IPS-18a (cell line): ENCODE data around the gene PPP4R1.
"Not testable (repeated sequence)": the region's sequence is repeated elsewhere in the genome, so short reads cannot be mapped to it uniquely, and the experiment has no call there.

Experiments
- H3K27ac ChIP-seq: one replicate; pipeline ENCODE4 v1.5.1; 2013; ENCODE audit warnings: low read length
- H3K27me3 ChIP-seq: one replicate; pipeline ENCODE4 v1.6.1; 2013; ENCODE audit warnings: mild to moderate bottlenecking, low read length; ENCODE audit not compliant: control insufficient read depth, insufficient read depth
- H3K36me3 ChIP-seq: one replicate; pipeline ENCODE4 v1.6.1; 2013; ENCODE audit warnings: low read depth, low read length; ENCODE audit not compliant: control insufficient read depth
- H3K4me1 ChIP-seq: one replicate; pipeline ENCODE4 v1.6.1; 2013; ENCODE audit warnings: low read depth, low read length; ENCODE audit not compliant: control insufficient read depth
- H3K4me3 ChIP-seq: one replicate; pipeline ENCODE4 v1.5.1; 2013; ENCODE audit warnings: low read length
- H3K9ac ChIP-seq: one replicate; pipeline ENCODE4 v1.6.1; 2013; ENCODE audit warnings: mild to moderate bottlenecking, low read length, moderate library complexity
- H3K9me3 ChIP-seq: one replicate; pipeline ENCODE4 v1.6.1; 2013; ENCODE audit warnings: low read depth, low read length; ENCODE audit not compliant: control insufficient read depth

Gene PPP4R1

DNA sequence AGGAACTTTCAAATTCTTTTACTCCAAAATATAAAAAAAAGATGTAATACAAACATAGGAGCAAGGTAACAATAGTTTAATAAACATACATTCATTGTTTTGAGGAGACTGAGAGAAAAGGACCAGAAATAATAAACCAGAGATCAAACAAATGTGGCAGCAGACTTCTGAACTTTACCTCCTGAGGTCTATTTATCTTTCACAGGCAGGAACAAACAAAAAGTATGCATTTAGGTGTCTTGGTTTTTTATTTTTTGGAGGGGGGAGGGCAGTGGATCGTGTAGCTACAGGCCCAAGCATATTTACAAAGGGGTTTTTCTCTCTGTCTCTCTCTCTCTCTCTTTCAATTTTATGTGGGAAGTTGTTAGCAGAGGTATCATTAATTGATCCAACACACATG is 5.6 kb downstream of the PPP4R1 start:
- no peak overlapping the region for H3K4me3 ChIP-seq
- H3K9ac ChIP-seq, result no peak overlapping the region
- peaks cover 3% of the 10 kb centered on the region for H3K4me1 ChIP-seq
- peaks cover 8% of the 10 kb centered on the region for H3K36me3 ChIP-seq
- H3K27me3 ChIP-seq, result no peaks in the 10 kb centered on the region
- no peaks in the 10 kb centered on the region for H3K9me3 ChIP-seq
- no peak overlapping the region for H3K27ac ChIP-seq

DNA sequence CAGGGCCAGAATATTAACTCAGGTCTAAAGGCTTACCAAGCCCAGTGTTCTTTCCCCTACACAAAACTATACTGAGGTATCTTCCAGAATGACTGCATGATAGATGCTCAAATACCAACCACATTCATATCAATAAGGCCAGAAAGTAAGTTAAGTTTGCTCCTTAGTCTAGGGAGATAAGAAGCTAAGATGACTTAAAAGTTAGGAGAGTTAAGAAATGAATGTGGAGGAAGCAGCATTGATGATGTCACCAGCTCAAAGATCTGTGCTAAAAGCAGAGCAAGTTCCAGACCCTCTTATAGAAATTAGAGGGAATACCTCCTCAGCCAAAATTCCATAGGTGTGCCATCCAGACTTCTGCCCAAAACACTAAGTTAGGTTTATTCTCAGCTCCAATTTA is 6.1 kb downstream of the PPP4R1 start:
- H3K4me3 ChIP-seq, result no peak overlapping the region
- H3K36me3 ChIP-seq, result peaks cover 8% of the 10 kb centered on the region
- no peak overlapping the region for H3K27ac ChIP-seq
- no peak overlapping the region for H3K9ac ChIP-seq
- no peaks in the 10 kb centered on the region for H3K9me3 ChIP-seq
- no peaks in the 10 kb centered on the region for H3K27me3 ChIP-seq
- H3K4me1 ChIP-seq, result peaks cover 3% of the 10 kb centered on the region

DNA sequence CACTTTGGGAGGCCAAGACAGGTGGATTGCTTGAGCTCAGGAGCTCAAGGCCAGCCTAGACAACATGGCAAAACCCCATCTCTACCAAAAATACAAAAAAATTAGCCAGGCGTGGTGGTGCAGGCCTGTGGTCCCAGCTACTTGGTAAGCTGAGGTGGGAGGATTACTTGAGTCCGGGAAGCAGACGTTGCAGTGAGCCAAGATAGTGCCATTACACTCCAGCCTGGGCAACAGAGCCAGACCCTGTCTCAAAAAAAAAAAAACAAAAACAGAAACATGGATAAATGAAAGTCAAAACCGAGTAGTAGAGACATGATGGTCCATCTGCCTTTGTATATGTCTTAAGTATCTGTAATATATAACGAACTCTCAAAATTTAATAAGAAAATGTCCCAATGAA is 7.2 kb downstream of the PPP4R1 start:
- not testable (repeated sequence) for H3K36me3 ChIP-seq, H3K4me1 ChIP-seq, H3K9ac ChIP-seq, H3K27me3 ChIP-seq, H3K9me3 ChIP-seq, H3K27ac ChIP-seq, H3K4me3 ChIP-seq

DNA sequence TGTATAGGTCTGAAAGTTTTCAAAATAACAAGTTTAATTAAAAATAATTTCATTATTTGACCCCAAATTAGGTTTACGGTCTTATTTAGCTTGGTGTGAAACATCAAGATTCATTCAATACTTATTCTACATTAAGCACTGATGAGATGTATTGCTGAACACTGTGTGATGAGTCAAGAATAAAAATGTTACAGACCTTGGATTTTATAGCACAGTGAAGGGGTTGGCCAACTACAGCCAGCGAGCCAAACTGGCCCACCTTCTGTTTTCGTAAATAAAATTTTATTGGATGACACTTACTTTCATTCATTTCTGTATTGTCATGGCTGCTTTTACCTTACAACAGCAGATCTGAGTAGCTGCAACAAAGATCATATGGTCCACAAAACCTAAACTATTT is 8.3 kb downstream of the PPP4R1 start:
- Histone ChIP-seq H3K9ac (no peak overlapping the region), H3K9me3 (no peaks in the 10 kb centered on the region), H3K27me3 (no peaks in the 10 kb centered on the region), H3K4me3 (no peak overlapping the region), H3K36me3 (peaks cover 3% of the 10 kb centered on the region), H3K27ac (no peak overlapping the region), H3K4me1 (peaks cover 3% of the 10 kb centered on the region)

DNA sequence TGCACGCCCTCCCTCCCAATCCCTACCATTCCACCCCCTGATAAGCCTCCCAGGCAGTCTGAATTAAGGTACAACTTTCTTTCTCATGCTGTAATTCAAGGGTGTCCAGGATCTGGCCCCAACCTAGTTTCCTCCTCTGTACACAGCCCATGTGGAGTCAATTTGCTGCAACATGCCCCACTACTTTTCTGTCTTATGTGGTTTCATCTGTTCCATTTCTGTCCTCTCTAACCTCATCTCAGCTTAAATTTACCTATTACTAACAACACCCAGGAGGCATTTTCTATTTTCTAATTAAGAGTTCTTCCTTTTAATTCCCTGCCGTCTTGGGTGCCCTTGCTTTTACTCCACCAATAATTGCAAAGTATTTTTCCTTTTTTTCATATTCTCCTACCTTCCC is 10.0 kb downstream of the PPP4R1 start:
- peaks cover 1% of the 10 kb centered on the region for H3K4me1 ChIP-seq
- no peaks in the 10 kb centered on the region for H3K9me3 ChIP-seq
- H3K36me3 ChIP-seq, result no peaks in the 10 kb centered on the region
- H3K4me3 ChIP-seq, result no peak overlapping the region
- H3K27ac ChIP-seq, result no peak overlapping the region
- H3K27me3 ChIP-seq, result no peaks in the 10 kb centered on the region
- H3K9ac ChIP-seq, result no peak overlapping the region

DNA sequence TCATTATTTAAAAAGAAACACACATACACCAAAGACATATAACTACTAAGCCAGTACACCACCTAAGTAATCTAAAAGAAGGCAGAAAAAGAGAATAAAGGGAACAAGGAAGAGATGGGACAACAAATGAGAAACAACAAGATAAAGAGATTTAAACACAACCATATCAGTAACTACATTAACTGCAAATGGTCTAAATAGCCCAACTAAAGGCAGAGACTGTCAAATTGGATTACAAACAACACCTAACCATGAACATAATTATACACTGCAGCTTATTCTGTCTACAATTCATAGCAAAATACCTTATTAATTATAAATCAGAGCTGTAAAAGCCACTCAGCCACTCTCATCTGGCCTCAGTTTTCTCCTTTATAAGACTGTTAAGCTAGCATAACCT is 15.0 kb downstream of the PPP4R1 start:
- Histone ChIP-seq H3K4me3 (no peak overlapping the region), H3K36me3 (peaks cover 4% of the 10 kb centered on the region), H3K27ac (no peak overlapping the region), H3K9me3 (no peaks in the 10 kb centered on the region), H3K4me1 (no peaks in the 10 kb centered on the region), H3K27me3 (no peaks in the 10 kb centered on the region), H3K9ac (no peak overlapping the region)

DNA sequence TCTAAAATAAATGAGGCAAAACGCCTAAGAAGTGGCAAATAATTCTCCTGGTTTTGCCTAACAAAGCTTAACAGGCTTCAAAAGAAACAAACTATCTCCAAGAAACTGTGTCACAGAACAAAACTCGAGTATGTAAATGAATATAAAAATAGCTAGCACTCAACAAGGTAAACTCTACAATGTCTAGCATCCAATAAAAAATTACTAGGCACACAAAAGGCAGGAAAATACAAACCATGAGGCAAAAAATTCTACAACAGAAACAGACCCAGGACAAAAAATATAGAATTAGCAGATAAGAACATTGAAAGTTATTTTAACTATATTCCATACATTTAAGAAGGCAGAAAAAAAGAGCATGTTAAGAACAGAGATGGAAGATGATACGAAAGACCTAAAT is 16.8 kb downstream of the PPP4R1 start:
- H3K36me3 ChIP-seq, result peaks cover 5% of the 10 kb centered on the region
- no peaks in the 10 kb centered on the region for H3K4me1 ChIP-seq
- H3K27ac ChIP-seq, result no peak overlapping the region
- no peak overlapping the region for H3K9ac ChIP-seq
- no peaks in the 10 kb centered on the region for H3K9me3 ChIP-seq
- H3K27me3 ChIP-seq, result no peaks in the 10 kb centered on the region
- no peak overlapping the region for H3K4me3 ChIP-seq

DNA sequence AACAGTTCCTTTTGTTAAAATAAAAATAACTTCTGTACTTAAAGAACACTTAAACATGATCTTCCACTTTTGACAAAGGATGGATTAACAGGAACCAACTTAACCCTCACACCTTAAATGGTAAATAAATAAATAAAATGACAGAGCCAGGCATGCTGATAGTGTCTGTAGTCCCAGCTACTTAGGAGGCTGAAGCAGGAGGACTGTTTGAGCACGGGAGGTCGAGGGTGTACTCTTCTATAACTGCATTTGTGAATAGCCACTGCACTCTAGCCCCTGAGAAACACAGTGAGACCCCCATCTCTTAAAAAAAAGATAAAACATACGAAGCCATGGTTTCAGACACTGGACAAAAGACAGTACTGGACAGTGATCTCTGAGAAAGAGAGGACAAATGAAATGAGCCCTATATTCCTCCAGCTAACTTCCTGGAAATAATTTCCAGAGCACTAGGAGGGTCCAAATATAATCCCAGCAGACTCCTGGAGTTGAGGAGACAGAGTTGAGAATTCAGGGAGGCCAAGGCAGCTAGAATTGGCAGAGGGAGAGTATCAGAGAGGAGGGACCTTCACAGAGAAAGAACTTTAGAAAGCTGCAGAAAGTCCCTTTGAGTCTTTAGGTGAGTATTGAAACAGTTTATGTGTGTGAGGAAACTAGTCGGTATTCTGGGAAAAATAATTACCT is 17.4 kb downstream of the PPP4R1 start:
- H3K27me3 ChIP-seq, result no peaks in the 10 kb centered on the region
- no peak overlapping the region for H3K9ac ChIP-seq
- H3K9me3 ChIP-seq, result no peaks in the 10 kb centered on the region
- no peak overlapping the region for H3K4me3 ChIP-seq
- H3K36me3 ChIP-seq, result peaks cover 7% of the 10 kb centered on the region
- no peaks in the 10 kb centered on the region for H3K4me1 ChIP-seq
- H3K27ac ChIP-seq, result no peak overlapping the region

DNA sequence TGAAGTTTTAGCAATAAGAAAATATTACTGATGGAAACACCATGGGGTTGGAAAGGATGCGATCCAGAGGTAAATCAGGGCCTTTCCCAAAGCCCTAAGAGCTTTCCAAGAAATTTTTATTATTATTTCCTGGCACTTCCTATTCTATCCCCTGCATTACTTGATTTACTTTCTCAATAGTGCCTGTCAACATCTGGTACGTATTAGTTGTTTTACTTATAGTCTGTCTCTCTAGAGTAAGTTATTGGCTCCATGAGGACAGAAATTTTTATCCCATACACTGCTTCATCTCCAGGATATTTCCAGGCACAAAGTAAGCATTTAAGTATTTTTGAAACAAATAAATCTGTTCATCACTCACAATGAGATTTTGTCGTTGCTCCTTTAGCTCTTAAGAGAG is 18.1 kb downstream of the PPP4R1 start:
- H3K9ac ChIP-seq, result no peak overlapping the region
- no peaks in the 10 kb centered on the region for H3K4me1 ChIP-seq
- no peak overlapping the region for H3K27ac ChIP-seq
- no peaks in the 10 kb centered on the region for H3K27me3 ChIP-seq
- H3K36me3 ChIP-seq, result peaks cover 7% of the 10 kb centered on the region
- H3K9me3 ChIP-seq, result no peaks in the 10 kb centered on the region
- no peak overlapping the region for H3K4me3 ChIP-seq

DNA sequence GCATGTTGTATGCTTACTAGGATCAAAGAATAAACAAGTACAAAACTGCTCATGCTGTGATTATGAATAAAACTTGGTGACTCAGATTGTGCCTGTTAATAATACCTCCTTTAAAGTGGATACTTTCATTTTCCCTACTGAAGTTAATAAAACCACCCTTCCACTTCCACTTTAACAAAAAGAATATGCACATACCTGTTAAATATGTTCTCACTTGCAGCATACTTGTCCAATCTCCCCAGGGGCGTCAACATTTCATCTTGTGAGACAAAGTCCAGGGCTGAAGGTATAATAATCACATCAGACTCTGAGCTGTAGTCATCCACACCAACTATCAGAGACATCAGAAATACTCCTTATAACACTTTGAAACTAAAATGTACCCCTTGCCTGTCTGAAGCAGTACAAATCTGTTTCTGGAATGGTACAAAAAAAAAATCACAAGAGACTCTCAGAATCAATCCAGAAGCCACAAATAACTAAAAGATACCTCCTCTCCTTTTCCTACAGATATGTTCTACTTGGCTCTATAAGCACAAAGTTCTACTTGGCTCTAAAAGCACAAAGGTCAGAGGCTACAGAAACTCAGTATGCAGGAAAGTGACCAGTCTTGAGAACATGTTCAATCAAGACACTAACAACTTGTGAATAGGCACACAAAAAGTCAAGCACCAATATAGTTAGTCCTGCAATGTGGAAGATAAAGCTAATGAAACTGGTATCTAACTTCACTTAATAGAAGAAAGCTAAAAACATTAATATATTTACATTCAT is 19.3 kb downstream of the PPP4R1 start:
- Histone ChIP-seq H3K9me3 (no peaks in the 10 kb centered on the region), H3K4me1 (no peaks in the 10 kb centered on the region), H3K27me3 (no peaks in the 10 kb centered on the region), H3K9ac (no peak overlapping the region), H3K27ac (no peak overlapping the region), H3K4me3 (no peak overlapping the region), H3K36me3 (peaks cover 7% of the 10 kb centered on the region)

DNA sequence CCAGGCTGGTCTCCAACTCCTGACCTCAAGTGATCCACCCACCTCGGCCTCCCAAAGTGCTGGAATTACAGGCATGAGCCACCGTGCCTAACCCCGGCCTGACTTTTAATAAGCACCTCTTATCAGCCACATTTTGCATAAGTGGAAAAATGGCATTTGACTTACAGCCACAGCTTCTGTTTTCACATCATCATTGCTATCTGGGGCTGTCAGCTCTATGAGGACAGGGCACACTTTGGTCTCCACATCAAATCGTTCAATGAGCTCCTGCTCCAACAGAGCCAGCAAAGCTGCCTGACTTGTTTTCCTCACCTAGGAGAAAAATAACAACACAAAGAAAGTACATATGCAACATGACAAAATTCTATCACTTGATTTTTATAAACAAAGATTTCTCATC is 26.4 kb downstream of the PPP4R1 start:
- Histone ChIP-seq H3K9me3 (no peaks in the 10 kb centered on the region), H3K27me3 (no peaks in the 10 kb centered on the region), H3K4me1 (no peaks in the 10 kb centered on the region), H3K4me3 (no peak overlapping the region), H3K36me3 (peaks cover 34% of the 10 kb centered on the region), H3K27ac (no peak overlapping the region), H3K9ac (no peak overlapping the region)

DNA sequence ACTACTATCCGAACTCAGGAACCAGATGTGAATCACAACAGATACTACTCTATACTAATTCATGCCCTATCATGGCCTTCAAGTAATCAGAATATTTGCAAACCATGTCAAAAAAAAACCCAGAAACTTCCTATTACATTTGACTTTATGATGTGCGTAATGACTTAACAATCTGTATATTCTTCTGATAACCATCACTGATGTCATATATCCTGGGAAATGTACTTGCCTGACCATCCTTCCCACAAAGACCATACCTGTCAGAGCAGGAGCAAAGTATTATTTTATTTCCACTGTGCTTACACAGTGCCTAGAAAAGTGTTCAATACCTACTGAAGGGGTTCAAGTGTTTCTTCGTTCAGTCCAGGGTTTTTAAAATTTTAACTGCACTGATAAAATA is 27.5 kb downstream of the PPP4R1 start:
- no peak overlapping the region for H3K27ac ChIP-seq
- no peaks in the 10 kb centered on the region for H3K27me3 ChIP-seq
- H3K4me3 ChIP-seq, result no peak overlapping the region
- peaks cover 39% of the 10 kb centered on the region for H3K36me3 ChIP-seq
- no peaks in the 10 kb centered on the region for H3K4me1 ChIP-seq
- H3K9ac ChIP-seq, result no peak overlapping the region
- H3K9me3 ChIP-seq, result no peaks in the 10 kb centered on the region
